ENCODE data around the gene IL13RA2.

Gene IL13RA2

DNA sequence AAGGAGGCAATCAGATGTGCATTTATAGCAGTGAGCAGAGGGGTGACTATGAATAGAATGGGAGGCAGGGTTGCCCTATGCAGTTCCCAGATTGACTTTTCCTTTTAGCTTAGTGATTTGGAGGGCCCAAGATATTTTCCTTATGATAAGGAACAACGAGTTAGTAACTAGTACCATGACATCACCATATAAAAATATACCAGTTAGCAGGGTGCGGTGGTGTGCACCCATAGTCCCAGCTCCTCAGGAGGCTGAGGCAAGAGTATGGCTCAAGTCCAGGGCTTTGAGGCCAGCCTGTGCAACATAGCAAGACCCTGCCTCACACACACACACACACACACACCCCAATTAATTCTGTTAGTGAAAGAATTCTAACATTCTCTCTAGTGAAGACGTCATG is 53.0 kb downstream of the IL13RA2 start:
- TF ChIP-seq SIN3A (IDR thresholded peaks at IDR 0.05; ENCODE audit: borderline replicate concordance, insufficient read depth, low read length) (no peak), POLR2AphosphoS5 (IDR thresholded peaks at IDR 0.05; ENCODE audit: low read depth, low read length) (no peak), FOXP2 (optimal IDR thresholded peaks at IDR 0.05; ENCODE audit: borderline replicate concordance, extremely low read depth, extremely low read length, insufficient read depth) (no peak), TAF1 (IDR thresholded peaks at IDR 0.05; ENCODE audit: borderline replicate concordance, insufficient read depth, low read length) (no peak)
- TF ChIP-seq, protein P1, sequence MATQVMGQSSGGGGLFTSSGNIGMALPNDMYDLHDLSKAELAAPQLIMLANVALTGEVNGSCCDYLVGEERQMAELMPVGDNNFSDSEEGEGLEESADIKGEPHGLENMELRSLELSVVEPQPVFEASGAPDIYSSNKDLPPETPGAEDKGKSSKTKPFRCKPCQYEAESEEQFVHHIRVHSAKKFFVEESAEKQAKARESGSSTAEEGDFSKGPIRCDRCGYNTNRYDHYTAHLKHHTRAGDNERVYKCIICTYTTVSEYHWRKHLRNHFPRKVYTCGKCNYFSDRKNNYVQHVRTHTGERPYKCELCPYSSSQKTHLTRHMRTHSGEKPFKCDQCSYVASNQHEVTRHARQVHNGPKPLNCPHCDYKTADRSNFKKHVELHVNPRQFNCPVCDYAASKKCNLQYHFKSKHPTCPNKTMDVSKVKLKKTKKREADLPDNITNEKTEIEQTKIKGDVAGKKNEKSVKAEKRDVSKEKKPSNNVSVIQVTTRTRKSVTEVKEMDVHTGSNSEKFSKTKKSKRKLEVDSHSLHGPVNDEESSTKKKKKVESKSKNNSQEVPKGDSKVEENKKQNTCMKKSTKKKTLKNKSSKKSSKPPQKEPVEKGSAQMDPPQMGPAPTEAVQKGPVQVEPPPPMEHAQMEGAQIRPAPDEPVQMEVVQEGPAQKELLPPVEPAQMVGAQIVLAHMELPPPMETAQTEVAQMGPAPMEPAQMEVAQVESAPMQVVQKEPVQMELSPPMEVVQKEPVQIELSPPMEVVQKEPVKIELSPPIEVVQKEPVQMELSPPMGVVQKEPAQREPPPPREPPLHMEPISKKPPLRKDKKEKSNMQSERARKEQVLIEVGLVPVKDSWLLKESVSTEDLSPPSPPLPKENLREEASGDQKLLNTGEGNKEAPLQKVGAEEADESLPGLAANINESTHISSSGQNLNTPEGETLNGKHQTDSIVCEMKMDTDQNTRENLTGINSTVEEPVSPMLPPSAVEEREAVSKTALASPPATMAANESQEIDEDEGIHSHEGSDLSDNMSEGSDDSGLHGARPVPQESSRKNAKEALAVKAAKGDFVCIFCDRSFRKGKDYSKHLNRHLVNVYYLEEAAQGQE (IDR thresholded peaks at IDR 0.05; ENCODE audit: insufficient read depth in 1 of 2, low read depth in 2 of 2, low read length in 2 of 2): no peak

DNA sequence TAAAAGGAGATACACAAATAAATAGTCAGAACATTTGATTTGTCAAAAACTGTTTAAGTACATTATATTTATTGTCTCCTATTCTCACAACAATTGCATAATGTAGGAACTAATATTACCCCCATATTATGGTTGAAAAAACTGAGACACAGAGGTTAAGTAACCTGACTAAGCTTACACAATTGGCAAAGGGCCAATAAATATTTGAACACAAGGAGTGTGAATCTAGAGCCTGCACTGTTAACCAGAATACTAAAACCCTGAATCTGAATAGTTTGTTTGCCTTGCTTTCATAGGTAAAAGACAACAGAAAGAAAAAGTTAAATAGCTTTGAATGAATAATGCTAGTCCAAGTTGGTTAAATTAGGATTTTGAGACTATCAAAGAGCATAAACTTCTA is 55.2 kb downstream of the IL13RA2 start:
- TF ChIP-seq POLR2AphosphoS5 (IDR thresholded peaks at IDR 0.05; ENCODE audit: low read depth, low read length) (no peak), TAF1 (IDR thresholded peaks at IDR 0.05; ENCODE audit: borderline replicate concordance, insufficient read depth, low read length) (no peak), SIN3A (IDR thresholded peaks at IDR 0.05; ENCODE audit: borderline replicate concordance, insufficient read depth, low read length) (no peak), FOXP2 (optimal IDR thresholded peaks at IDR 0.05; ENCODE audit: borderline replicate concordance, extremely low read depth, extremely low read length, insufficient read depth) (no peak)
- TF ChIP-seq, protein P1 (IDR thresholded peaks at IDR 0.05; ENCODE audit: insufficient read depth in 1 of 2, low read depth in 2 of 2, low read length in 2 of 2): no peak

DNA sequence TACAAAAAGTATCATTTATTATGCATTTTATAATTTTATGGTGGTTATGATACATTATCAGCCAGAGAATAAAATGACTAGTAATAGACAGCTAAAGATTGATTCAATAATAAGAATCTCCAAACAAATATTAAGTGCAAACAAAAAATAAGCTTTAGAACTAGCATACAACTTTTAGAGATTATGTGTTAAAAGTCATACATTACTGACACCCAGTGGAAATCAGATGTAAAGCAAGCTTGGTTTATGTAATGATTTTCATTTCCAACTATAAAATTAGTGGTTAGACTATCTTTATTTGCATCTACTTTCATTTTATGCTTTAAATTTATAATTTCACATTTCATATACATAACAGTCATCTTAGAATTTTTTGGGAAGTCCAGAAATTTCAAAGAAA is 57.7 kb downstream of the IL13RA2 start:
- TF ChIP-seq POLR2AphosphoS5 (IDR thresholded peaks at IDR 0.05; ENCODE audit: low read depth, low read length) (no peak), TAF1 (IDR thresholded peaks at IDR 0.05; ENCODE audit: borderline replicate concordance, insufficient read depth, low read length) (no peak), FOXP2 (optimal IDR thresholded peaks at IDR 0.05; ENCODE audit: borderline replicate concordance, extremely low read depth, extremely low read length, insufficient read depth) (no peak), SIN3A (IDR thresholded peaks at IDR 0.05; ENCODE audit: borderline replicate concordance, insufficient read depth, low read length) (no peak)
- TF ChIP-seq, protein P1 (IDR thresholded peaks at IDR 0.05; ENCODE audit: insufficient read depth in 1 of 2, low read depth in 2 of 2, low read length in 2 of 2): no peak

Measured in PFSK-1 (cell line).